ENCODE measurements around the gene NDST3.

Gene NDST3

DNA sequence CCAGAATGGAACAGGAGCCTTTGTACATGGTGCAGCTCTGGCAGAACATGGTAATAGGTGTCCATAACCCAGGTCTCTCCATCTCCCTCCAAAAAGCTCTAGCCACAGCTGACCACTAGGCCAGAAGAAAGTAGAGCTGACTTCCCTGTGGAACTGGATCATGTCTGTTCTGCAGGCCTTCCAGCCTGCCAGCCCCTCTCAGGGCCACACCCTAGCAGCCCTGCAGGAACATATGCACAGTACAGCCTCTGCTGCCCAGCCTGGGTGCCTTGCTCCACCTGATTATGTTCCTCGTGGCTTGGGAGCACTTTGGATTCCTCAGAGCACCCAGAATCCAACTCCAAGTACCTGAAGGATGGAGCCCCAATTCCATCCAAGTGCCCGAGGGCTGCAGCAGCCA is 12.0 kb downstream of the NDST3 start:
- TF ChIP-seq EZH2phosphoT487 (IDR thresholded peaks at IDR 0.05; ENCODE audit: low read length), result no peak
- no peak for TF ChIP-seq EZH2 (optimal IDR thresholded peaks at IDR 0.05; ENCODE audit: low read depth, low read length)
- TF ChIP-seq, protein P1, sequence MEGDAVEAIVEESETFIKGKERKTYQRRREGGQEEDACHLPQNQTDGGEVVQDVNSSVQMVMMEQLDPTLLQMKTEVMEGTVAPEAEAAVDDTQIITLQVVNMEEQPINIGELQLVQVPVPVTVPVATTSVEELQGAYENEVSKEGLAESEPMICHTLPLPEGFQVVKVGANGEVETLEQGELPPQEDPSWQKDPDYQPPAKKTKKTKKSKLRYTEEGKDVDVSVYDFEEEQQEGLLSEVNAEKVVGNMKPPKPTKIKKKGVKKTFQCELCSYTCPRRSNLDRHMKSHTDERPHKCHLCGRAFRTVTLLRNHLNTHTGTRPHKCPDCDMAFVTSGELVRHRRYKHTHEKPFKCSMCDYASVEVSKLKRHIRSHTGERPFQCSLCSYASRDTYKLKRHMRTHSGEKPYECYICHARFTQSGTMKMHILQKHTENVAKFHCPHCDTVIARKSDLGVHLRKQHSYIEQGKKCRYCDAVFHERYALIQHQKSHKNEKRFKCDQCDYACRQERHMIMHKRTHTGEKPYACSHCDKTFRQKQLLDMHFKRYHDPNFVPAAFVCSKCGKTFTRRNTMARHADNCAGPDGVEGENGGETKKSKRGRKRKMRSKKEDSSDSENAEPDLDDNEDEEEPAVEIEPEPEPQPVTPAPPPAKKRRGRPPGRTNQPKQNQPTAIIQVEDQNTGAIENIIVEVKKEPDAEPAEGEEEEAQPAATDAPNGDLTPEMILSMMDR (IDR thresholded peaks at IDR 0.05; ENCODE audit: low read length), result no peak
- no peak for DNase-seq
- Histone ChIP-seq H3K79me2 (ENCODE audit: low read length) (no peaks in the 10 kb centered on the region), H2AFZ (ENCODE audit: low read length) (no peak overlapping the region), H3K4me3 (ENCODE audit: low read length) (no peak overlapping the region), H3K4me2 (ENCODE audit: low read depth, low read length) (no peak overlapping the region), H3K9me2 (replicated peaks; ENCODE audit: insufficient read depth, low read length) (no peaks in the 10 kb centered on the region), H3K36me3 (replicated peaks; ENCODE audit: insufficient read depth, low read length) (no peaks in the 10 kb centered on the region), H3K27me3 (replicated peaks; ENCODE audit: insufficient read depth, low read length) (no peaks in the 10 kb centered on the region), H3K9ac (ENCODE audit: low read length) (no peak overlapping the region), H4K20me1 (ENCODE audit: insufficient read depth, low read length) (no peaks in the 10 kb centered on the region), H3K9me3 (replicated peaks; ENCODE audit: insufficient read depth, low read length) (no peaks in the 10 kb centered on the region), H3F3A (ENCODE audit: insufficient read depth, low read length) (no peaks in the 10 kb centered on the region), H3K4me1 (ENCODE audit: low read length) (no peaks in the 10 kb centered on the region), H3K27ac (ENCODE audit: low read length) (no peak overlapping the region)

DNA sequence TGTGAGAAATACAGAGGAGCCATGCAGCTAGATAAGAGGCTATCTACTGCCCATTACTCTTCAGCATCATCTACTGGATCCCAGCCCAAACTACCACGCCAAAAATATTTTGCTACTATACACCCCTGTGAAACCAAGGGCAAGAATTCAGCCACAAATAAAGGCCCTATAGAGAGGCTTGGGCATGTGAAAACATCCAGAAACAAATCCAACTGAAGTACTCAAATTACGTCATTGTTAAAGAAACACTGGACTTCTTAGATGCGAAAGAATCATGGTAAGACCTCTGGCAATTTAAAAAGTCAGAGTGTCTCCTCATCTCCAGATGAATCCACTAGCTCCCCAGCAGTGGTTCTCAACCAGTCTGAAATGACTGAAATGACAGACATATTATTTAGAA is 12.8 kb downstream of the NDST3 start:
- no peak overlapping the region for H2AFZ ChIP-seq (ENCODE audit: low read length)
- H3K36me3 ChIP-seq (replicated peaks; ENCODE audit: insufficient read depth, low read length), result no peaks in the 10 kb centered on the region
- no peaks in the 10 kb centered on the region for H4K20me1 ChIP-seq (ENCODE audit: insufficient read depth, low read length)
- no peaks in the 10 kb centered on the region for H3F3A ChIP-seq (ENCODE audit: insufficient read depth, low read length)
- H3K9me2 ChIP-seq (replicated peaks; ENCODE audit: insufficient read depth, low read length), result no peaks in the 10 kb centered on the region
- H3K9ac ChIP-seq (ENCODE audit: low read length), result no peak overlapping the region
- H3K9me3 ChIP-seq (replicated peaks; ENCODE audit: insufficient read depth, low read length), result no peaks in the 10 kb centered on the region
- H3K4me3 ChIP-seq (ENCODE audit: low read length), result no peak overlapping the region
- H3K27ac ChIP-seq (ENCODE audit: low read length), result no peak overlapping the region
- no peaks in the 10 kb centered on the region for H3K4me1 ChIP-seq (ENCODE audit: low read length)
- TF ChIP-seq EZH2phosphoT487 (IDR thresholded peaks at IDR 0.05; ENCODE audit: low read length), result no peak
- no peak for TF ChIP-seq EZH2 (optimal IDR thresholded peaks at IDR 0.05; ENCODE audit: low read depth, low read length)
- TF ChIP-seq, protein P1 (IDR thresholded peaks at IDR 0.05; ENCODE audit: low read length), result no peak
- no peak for DNase-seq
- H3K27me3 ChIP-seq (replicated peaks; ENCODE audit: insufficient read depth, low read length), result no peaks in the 10 kb centered on the region
- no peak overlapping the region for H3K4me2 ChIP-seq (ENCODE audit: low read depth, low read length)
- H3K79me2 ChIP-seq (ENCODE audit: low read length), result no peaks in the 10 kb centered on the region

DNA sequence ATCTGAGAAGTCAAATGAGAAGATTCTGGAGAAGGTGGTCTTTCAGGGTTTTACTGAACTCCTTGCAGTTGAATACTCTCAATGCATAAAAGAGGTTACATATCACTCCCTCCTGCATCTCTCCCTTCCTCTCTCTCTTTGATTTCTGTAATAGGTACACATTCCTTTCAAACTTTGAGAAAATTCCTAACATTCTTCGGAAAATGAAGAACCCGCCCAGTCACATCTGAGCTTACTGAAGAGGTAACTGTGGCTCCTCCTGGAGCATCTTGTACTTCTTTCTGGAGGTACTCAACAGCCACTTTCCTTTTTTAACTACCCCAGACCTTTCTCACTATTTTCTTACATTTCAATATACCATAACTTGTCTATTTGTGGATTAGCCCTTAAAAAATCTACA is 24.7 kb downstream of the NDST3 start:
- no peak for DNase-seq
- H3K27ac ChIP-seq (ENCODE audit: low read length), result no peak overlapping the region
- H3K9me3 ChIP-seq (replicated peaks; ENCODE audit: insufficient read depth, low read length), result no peaks in the 10 kb centered on the region
- no peak overlapping the region for H3K4me3 ChIP-seq (ENCODE audit: low read length)
- no peak overlapping the region for H2AFZ ChIP-seq (ENCODE audit: low read length)
- no peaks in the 10 kb centered on the region for H3K79me2 ChIP-seq (ENCODE audit: low read length)
- no peak overlapping the region for H3K9ac ChIP-seq (ENCODE audit: low read length)
- no peaks in the 10 kb centered on the region for H3K9me2 ChIP-seq (replicated peaks; ENCODE audit: insufficient read depth, low read length)
- H3F3A ChIP-seq (ENCODE audit: insufficient read depth, low read length), result no peaks in the 10 kb centered on the region
- no peak overlapping the region for H3K4me2 ChIP-seq (ENCODE audit: low read depth, low read length)
- TF ChIP-seq EZH2 (optimal IDR thresholded peaks at IDR 0.05; ENCODE audit: low read depth, low read length) (no peak), EZH2phosphoT487 (IDR thresholded peaks at IDR 0.05; ENCODE audit: low read length) (no peak)
- TF ChIP-seq, protein P1 (IDR thresholded peaks at IDR 0.05; ENCODE audit: low read length), result no peak
- no peaks in the 10 kb centered on the region for H3K36me3 ChIP-seq (replicated peaks; ENCODE audit: insufficient read depth, low read length)
- no peaks in the 10 kb centered on the region for H3K4me1 ChIP-seq (ENCODE audit: low read length)
- H4K20me1 ChIP-seq (ENCODE audit: insufficient read depth, low read length), result no peaks in the 10 kb centered on the region
- no peaks in the 10 kb centered on the region for H3K27me3 ChIP-seq (replicated peaks; ENCODE audit: insufficient read depth, low read length)
